Measurements from ENCODE around the gene ST6GALNAC1. TPM values are rescaled to one million over a fixed set of nuclear protein-coding genes. Genes with fewer than 3 reads are reported as not detected.

Gene ST6GALNAC1
- total and polyA plus RNA-seq, 2 of the 4 experiments (the other 2 are of a cell fraction): not detected

DNA sequence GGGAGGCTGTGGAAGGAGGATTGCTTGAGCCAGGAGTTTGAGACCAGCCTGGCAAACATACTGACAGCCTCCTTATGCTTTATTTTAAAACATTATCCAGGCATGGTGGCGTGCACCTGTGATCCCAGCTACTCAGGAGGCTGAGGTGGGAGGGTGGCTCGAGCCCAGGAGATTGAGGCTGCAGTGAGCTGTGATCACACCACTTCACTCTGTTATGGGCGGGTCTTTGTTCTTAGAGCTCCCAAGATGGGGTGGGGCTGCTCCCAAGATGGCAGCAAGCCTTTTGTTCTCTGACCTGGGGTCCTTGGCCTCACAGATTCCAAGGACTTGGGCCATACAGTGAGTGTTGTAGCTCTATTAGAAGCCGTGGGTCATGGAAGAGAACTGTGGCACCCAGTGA, 31.8 kb downstream of the ST6GALNAC1 start:
- no peak overlapping the region for H3K4me2 ChIP-seq (ENCODE audit: low read depth, low read length)
- in situ Hi-C loops (cut with MboI; ENCODE audit: low sequenced_read_pairs): no loop called here
- 0 out of 2 replicates have a peak, but pooled peaks cover 2% of the 10 kb centered on the region for H3K27me3 ChIP-seq (ENCODE audit: control insufficient read depth, insufficient read depth, low read length)
- no peaks in the 10 kb centered on the region for H3K9me3 ChIP-seq (ENCODE audit: control insufficient read depth, insufficient read depth, low read length)
- H4K20me1 ChIP-seq (ENCODE audit: insufficient read depth, low read length): no peaks in the 10 kb centered on the region
- H4K8ac ChIP-seq (ENCODE audit: low read depth in 2 of 2, low read length in 2 of 2): no peak overlapping the region
- WGBS, 2 experiments (ENCODE audit: extremely low coverage in 2 of 2, insufficient read length in 1 of 2): no CpG with 5 or more reads among the region's 4 CpGs
- H3K4ac ChIP-seq (ENCODE audit: low read depth, low read length): no peak overlapping the region
- intact Hi-C loops (cut with micrococcal nuclease): no loop called here
- TF ChIP-seq CHD1 (IDR thresholded peaks at IDR 0.05; ENCODE audit: low read depth, low read length): no peak
- TF ChIP-seq BHLHE40 (IDR thresholded peaks at IDR 0.05; ENCODE audit: low read depth, low read length): no peak
- no peak for TF ChIP-seq RFX5 (IDR thresholded peaks at IDR 0.05; ENCODE audit: low read depth, low read length)
- TF ChIP-seq RAD21 (IDR thresholded peaks at IDR 0.05; ENCODE audit: low read length): no peak
- TF ChIP-seq MXI1 (IDR thresholded peaks at IDR 0.05; ENCODE audit: borderline replicate concordance, low read depth, low read length): no peak
- TF ChIP-seq, protein P1, sequence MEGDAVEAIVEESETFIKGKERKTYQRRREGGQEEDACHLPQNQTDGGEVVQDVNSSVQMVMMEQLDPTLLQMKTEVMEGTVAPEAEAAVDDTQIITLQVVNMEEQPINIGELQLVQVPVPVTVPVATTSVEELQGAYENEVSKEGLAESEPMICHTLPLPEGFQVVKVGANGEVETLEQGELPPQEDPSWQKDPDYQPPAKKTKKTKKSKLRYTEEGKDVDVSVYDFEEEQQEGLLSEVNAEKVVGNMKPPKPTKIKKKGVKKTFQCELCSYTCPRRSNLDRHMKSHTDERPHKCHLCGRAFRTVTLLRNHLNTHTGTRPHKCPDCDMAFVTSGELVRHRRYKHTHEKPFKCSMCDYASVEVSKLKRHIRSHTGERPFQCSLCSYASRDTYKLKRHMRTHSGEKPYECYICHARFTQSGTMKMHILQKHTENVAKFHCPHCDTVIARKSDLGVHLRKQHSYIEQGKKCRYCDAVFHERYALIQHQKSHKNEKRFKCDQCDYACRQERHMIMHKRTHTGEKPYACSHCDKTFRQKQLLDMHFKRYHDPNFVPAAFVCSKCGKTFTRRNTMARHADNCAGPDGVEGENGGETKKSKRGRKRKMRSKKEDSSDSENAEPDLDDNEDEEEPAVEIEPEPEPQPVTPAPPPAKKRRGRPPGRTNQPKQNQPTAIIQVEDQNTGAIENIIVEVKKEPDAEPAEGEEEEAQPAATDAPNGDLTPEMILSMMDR (conservative IDR thresholded peaks at IDR 0.05; ENCODE audit: low read depth, low read length): no peak
- no peak for TF ChIP-seq MAZ (IDR thresholded peaks at IDR 0.05; ENCODE audit: borderline replicate concordance, low read depth, low read length)
- TF ChIP-seq FOS (IDR thresholded peaks at IDR 0.05; ENCODE audit: low read depth, low read length): no peak
- no peak for TF ChIP-seq POLR2A (IDR thresholded peaks at IDR 0.05; ENCODE audit: low read depth, low read length)
- no peak for TF ChIP-seq CEBPB (IDR thresholded peaks at IDR 0.05; ENCODE audit: low read depth, low read length)
- TF ChIP-seq NFE2L2 (IDR thresholded peaks at IDR 0.05; ENCODE audit: low read depth, low read length): no peak
- no peak for TF ChIP-seq RCOR1 (IDR thresholded peaks at IDR 0.05; ENCODE audit: insufficient replicate concordance, low read length)
- TF ChIP-seq, protein P2, sequence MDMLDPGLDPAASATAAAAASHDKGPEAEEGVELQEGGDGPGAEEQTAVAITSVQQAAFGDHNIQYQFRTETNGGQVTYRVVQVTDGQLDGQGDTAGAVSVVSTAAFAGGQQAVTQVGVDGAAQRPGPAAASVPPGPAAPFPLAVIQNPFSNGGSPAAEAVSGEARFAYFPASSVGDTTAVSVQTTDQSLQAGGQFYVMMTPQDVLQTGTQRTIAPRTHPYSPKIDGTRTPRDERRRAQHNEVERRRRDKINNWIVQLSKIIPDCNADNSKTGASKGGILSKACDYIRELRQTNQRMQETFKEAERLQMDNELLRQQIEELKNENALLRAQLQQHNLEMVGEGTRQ (IDR thresholded peaks at IDR 0.05; ENCODE audit: low read depth, low read length): no peak
- TF ChIP-seq, protein P3, sequence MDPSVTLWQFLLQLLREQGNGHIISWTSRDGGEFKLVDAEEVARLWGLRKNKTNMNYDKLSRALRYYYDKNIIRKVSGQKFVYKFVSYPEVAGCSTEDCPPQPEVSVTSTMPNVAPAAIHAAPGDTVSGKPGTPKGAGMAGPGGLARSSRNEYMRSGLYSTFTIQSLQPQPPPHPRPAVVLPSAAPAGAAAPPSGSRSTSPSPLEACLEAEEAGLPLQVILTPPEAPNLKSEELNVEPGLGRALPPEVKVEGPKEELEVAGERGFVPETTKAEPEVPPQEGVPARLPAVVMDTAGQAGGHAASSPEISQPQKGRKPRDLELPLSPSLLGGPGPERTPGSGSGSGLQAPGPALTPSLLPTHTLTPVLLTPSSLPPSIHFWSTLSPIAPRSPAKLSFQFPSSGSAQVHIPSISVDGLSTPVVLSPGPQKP (IDR thresholded peaks at IDR 0.05; ENCODE audit: borderline replicate concordance, low read depth, low read length): no peak
- no peak for TF ChIP-seq SMC3 (IDR thresholded peaks at IDR 0.05; ENCODE audit: low read depth, low read length)
- no peak overlapping the region for H3K27ac ChIP-seq (ENCODE audit: insufficient read depth, low read length)
- H2BK5ac ChIP-seq (ENCODE audit: low read depth, low read length, poor library complexity, severe bottlenecking): no peak overlapping the region
- H3K4me3 ChIP-seq (ENCODE audit: insufficient read depth, low read depth, low read length): no peak overlapping the region
- dilution Hi-C loops (cut with HindIII; ENCODE audit: low sequenced_read_pairs, unreplicated experiment): no loop called here
- no peak overlapping the region for H4K5ac ChIP-seq (ENCODE audit: low read depth, low read length)
- no peak overlapping the region for H3K14ac ChIP-seq (replicated peaks; ENCODE audit: low read depth, low read length)
- H2BK120ac ChIP-seq (ENCODE audit: low read depth, low read length): no peak overlapping the region
- H2AK9ac ChIP-seq (replicated peaks; ENCODE audit: low read depth, low read length, poor library complexity): no peak overlapping the region
- no peak overlapping the region for H2AFZ ChIP-seq (replicated peaks; ENCODE audit: low read length, poor library complexity)
- no peak overlapping the region for H3K56ac ChIP-seq (ENCODE audit: extremely low read depth, insufficient read depth, low read length)
- H3K9ac ChIP-seq (ENCODE audit: low read depth, low read length): no peak overlapping the region
- H3K79me1 ChIP-seq (ENCODE audit: low read depth in 1 of 2, low read length in 2 of 2): no peaks in the 10 kb centered on the region
- no peak overlapping the region for H2BK15ac ChIP-seq (ENCODE audit: low read depth, low read length)
- ChIA-PET POLR2A (ENCODE audit: unreplicated experiment) (no interaction called here), CTCF (no interaction called here)
- H3K23ac ChIP-seq (ENCODE audit: low read depth, low read length): no peak overlapping the region
- DNase-seq (no peak), ATAC-seq (ENCODE audit: low read depth) (no peak)
- H4K91ac ChIP-seq (ENCODE audit: insufficient read depth, low read depth, low read length): no peak overlapping the region
- no peak overlapping the region for H2AK5ac ChIP-seq (ENCODE audit: low read depth, low read length)
- H3K9me1 ChIP-seq (ENCODE audit: insufficient read depth, low read length): no peaks in the 10 kb centered on the region
- no peak overlapping the region for H2BK20ac ChIP-seq (ENCODE audit: low read depth, low read length)
- no TSS peak for BruUV-seq (replicated peaks)
- H3K18ac ChIP-seq (ENCODE audit: low read depth, low read length): no peak overlapping the region
- no peaks in the 10 kb centered on the region for H3K4me1 ChIP-seq (ENCODE audit: control insufficient read depth, insufficient read depth, low read length)
- no peaks in the 10 kb centered on the region for H3K36me3 ChIP-seq (ENCODE audit: control insufficient read depth, insufficient read depth, low read length)
